Thoracic aorta (tissue), 2 donors: ENCODE results near the gene VPS37B. TPM values are rescaled to one million over a fixed set of nuclear protein-coding genes. Genes with fewer than 3 reads are reported as not detected.
A peak's percentile ranks its signal among the peaks of the same experiment; 100 is the strongest.

ENCODE experiments used
- ATAC-seq: fragments of 150-250 bp; one replicate; pipeline ENCODE4 v1.8.0; 2017; ENCODE audit warnings: low read depth; ENCODE audit not compliant: insufficient number of reproducible peaks, low FRiP score
- DNase-seq: peaks from one replicate; pipeline ENCODE4 v3.0.0-alpha.2; 2020; ENCODE audit warnings: low spot score
- H3K27ac ChIP-seq, 2 donors: fragments of 200-600 bp; sonication (generic); 1 replicate in 1 of 2; 2 replicates in 1 of 2; pipeline ENCODE4 v1.5.1; 2016; ENCODE audit warnings: mild to moderate bottlenecking in 2 of 2, moderate library complexity in 2 of 2
- H3K27me3 ChIP-seq: fragments of 200-600 bp; sonication (generic); replicated peaks from 2 replicates; pipeline ENCODE4 v1.6.0; 2016; ENCODE audit warnings: mild to moderate bottlenecking; ENCODE audit not compliant: insufficient read depth
- H3K36me3 ChIP-seq: fragments of 200-600 bp; sonication (generic); one replicate; pipeline ENCODE4 v1.5.1; 2016
- H3K4me1 ChIP-seq, 2 donors: fragments of 200-600 bp; sonication (generic); 1 replicate in 1 of 2; 2 replicates in 1 of 2; pipeline versions ENCODE4 v1.5.1 to v1.6.0; 2016; ENCODE audit warnings: low read depth in 2 of 2, mild to moderate bottlenecking in 1 of 2; ENCODE audit not compliant: control insufficient read depth in 1 of 2
- H3K4me3 ChIP-seq: fragments of 200-600 bp; sonication (generic); 2 replicates; pipeline ENCODE4 v1.5.1; 2016; ENCODE audit warnings: mild to moderate bottlenecking
- H3K9me3 ChIP-seq: fragments of 200-600 bp; sonication (generic); 2 replicates; pipeline ENCODE4 v1.5.1; 2016
- total RNA-seq, 2 donors: library from RNA; depleted of rRNA; stranded (reverse); fragments of >200 nt; gene quantifications; one replicate each; pipeline versions ENCODE4 v1.1.0 to v1.2.3, GENCODE V29; 2016
- TF ChIP-seq, protein P1 (sequence below): fragments of 200-600 bp; sonication (generic); IDR thresholded peaks from one replicate; pipeline ENCODE4 v1.5.1; 2019; ENCODE audit warnings: antibody characterized with exemption

VPS37B gene
- total RNA-seq, 2 donors from 2014 or later: 30.9 to 50.1 TPM

DNA sequence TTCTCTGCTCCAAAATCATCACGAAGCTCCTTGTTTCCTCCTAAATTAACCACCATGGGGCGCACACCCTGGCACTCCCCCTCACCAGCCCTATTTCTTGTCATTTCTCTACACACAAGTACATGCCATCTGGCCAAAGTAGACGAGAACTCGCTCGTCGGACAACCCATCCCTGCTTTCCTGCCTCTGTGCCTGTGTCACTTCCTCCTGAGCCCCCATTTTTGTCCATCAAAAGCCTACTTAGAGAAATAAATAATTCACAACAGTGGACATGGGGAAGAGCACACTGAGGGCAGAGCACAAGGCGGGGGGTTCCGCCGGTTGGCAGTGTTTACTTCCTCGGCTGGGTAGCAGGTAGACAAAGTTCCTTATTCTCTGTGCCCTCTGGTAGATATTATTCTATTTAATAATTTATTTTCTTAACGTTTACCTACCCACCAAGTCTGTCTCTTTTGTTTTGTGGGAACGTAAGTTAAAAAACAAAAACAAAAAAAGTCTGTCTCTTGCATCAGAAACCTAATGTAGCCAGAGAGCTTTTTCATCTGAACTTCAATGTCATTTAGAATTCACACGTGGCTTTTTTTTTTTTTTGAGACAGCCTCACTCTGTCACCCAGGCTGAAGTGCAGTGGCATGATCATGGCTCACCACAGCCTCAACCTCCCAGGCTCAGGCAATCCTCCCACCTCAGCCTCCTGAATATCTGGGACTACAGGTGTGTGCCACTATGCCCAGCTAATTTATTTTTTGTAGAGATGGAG lies 6.0 kb downstream of the VPS37B start:
- H3K9me3 ChIP-seq: no peaks in the 10 kb centered on the region
- no peak overlapping the region for H3K4me3 ChIP-seq
- H3K27ac ChIP-seq: peak overlapping the region in 1 of 2 donors; percentile 84
- H3K4me1 ChIP-seq: peaks cover 55 to 77% of the 10 kb centered on the region in 2 donors
- DNase-seq (no peak), ATAC-seq (no peak)
- no peaks in the 10 kb centered on the region for H3K36me3 ChIP-seq
- no peaks in the 10 kb centered on the region for H3K27me3 ChIP-seq
- TF ChIP-seq, protein P1, sequence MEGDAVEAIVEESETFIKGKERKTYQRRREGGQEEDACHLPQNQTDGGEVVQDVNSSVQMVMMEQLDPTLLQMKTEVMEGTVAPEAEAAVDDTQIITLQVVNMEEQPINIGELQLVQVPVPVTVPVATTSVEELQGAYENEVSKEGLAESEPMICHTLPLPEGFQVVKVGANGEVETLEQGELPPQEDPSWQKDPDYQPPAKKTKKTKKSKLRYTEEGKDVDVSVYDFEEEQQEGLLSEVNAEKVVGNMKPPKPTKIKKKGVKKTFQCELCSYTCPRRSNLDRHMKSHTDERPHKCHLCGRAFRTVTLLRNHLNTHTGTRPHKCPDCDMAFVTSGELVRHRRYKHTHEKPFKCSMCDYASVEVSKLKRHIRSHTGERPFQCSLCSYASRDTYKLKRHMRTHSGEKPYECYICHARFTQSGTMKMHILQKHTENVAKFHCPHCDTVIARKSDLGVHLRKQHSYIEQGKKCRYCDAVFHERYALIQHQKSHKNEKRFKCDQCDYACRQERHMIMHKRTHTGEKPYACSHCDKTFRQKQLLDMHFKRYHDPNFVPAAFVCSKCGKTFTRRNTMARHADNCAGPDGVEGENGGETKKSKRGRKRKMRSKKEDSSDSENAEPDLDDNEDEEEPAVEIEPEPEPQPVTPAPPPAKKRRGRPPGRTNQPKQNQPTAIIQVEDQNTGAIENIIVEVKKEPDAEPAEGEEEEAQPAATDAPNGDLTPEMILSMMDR: no peak

DNA sequence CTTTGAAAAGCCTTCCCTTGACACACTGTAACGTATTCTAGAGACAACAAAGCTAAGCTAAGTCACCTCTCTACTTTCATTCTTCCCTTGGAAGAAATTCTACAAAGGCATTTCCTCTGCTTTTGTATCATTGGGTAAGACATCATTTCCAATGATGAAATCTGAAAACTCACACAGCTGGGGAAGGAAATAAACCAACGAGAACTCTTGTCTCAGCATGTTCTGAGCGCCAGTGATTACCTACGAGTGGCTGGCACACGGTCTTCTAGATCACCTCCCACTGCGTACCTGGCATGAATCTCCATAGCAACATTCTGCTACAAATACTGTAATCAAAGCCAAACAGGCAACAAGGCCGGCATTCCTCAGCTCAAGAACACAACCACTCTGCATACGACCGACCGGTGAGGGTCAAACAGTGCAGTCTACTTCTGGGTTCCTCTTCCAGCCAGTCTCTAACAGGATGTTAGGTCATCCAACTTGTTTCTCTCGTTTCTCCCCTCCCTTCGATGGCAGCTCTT lies 7.6 kb downstream of the VPS37B start:
- TF ChIP-seq, protein P1: no peak
- Histone ChIP-seq H3K27me3 (no peaks in the 10 kb centered on the region), H3K4me1 (peaks cover 48 to 74% of the 10 kb centered on the region in 2 donors), H3K4me3 (peak overlapping the region; percentile 40), H3K27ac (peak overlapping the region; percentile 26 to 41), H3K9me3 (no peaks in the 10 kb centered on the region), H3K36me3 (no peaks in the 10 kb centered on the region)
- DNase-seq (no peak), ATAC-seq (no peak)

GRCh38 chr12:122887819-122888212 lies 8.1 kb downstream of the VPS37B start:
- peak overlapping the region; percentile 40 for H3K4me3 ChIP-seq
- H3K36me3 ChIP-seq: no peaks in the 10 kb centered on the region
- H3K4me1 ChIP-seq: peaks cover 44 to 72% of the 10 kb centered on the region in 2 donors
- ATAC-seq (no peak), DNase-seq (no peak)
- H3K9me3 ChIP-seq: no peaks in the 10 kb centered on the region
- no peak overlapping the region for H3K27ac ChIP-seq
- H3K27me3 ChIP-seq: no peaks in the 10 kb centered on the region
- TF ChIP-seq, protein P1: no peak

DNA sequence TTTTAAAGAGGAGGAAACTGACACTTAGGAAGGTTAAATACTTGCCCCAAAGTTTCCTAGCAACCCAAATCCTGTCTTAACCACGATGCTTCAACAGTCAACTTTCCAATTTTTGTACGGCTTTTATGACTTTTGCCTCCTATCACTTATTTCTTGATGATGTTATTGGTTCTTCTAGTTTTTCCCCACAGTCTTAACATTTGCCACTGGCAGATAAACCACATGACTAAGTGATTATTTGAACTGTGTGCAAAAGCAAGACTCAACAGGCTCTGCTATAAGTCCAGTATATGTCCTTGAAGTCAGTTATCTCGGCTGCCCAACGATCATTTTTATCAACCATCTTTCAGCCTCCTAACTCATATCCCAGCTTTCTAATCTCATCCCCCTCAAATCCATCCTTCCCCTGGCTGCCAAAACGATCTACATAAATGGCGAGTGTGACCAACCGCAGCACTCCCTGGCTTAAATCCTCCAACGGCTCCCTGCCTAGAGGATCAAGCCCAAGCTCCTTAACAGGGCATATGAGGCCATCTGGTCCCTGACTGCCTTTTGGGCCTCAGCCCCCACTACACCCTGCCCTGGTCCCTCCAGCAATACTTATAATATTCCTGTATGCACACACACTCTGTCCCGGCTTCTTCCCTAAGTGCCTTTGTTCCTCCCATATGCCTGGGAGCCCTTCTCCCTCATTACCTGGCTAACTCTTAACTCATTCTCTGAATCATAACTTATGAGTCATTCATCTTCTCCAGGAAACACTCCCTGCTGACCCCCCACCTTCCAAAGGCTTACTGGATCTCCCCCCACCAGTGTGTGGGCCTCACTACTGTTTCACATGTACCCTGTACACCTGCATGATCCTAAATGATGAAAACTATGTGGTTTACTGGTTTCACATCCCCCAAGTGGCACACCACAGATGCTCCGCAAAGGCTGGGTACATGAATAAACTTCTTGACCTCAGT lies 8.8 kb downstream of the VPS37B start:
- Histone ChIP-seq H3K27ac (no peak overlapping the region), H3K4me3 (no peak overlapping the region), H3K4me1 (peaks cover 37 to 66% of the 10 kb centered on the region in 2 donors), H3K36me3 (no peaks in the 10 kb centered on the region), H3K27me3 (no peaks in the 10 kb centered on the region), H3K9me3 (no peaks in the 10 kb centered on the region)
- ATAC-seq: no peak
- TF ChIP-seq, protein P1: no peak
- DNase-seq: no peak

- Histone ChIP-seq H3K4me3 (no peak overlapping the region), H3K36me3 (no peaks in the 10 kb centered on the region), H3K27ac (no peak overlapping the region), H3K27me3 (no peaks in the 10 kb centered on the region), H3K4me1 (peaks cover 30 to 59% of the 10 kb centered on the region in 2 donors), H3K9me3 (no peaks in the 10 kb centered on the region)
- no peak for ATAC-seq
- DNase-seq: no peak
- TF ChIP-seq, protein P1: no peak
Observed at GRCh38 chr12:122886161-122886560, 9.8 kb downstream of the VPS37B start.
